Activated B cell treated with CpG ODN at 0.5 μM for 24 hours (primary cell): Measurements from ENCODE around the gene SUPT3H. TPM values are rescaled to one million over a fixed set of nuclear protein-coding genes. Genes with fewer than 3 reads are reported as not detected.

Experiments
- ATAC-seq: fragments of 200-7000 bp; cut with Tn5 transposase; one replicate; pipeline ENCODE4 v1.10.0; 2021; ENCODE audit warnings: low read depth, mild to moderate bottlenecking, moderate library complexity
- CTCF ChIA-PET: fragments of 350-600 bp; sonication (Branson Sonifier 250); formaldehyde crosslinking; loops from one replicate; lab custom pipeline; 2021; ENCODE audit warnings: antibody characterized with exemption; lab: Charles Lee
- POLR2A ChIA-PET: fragments of 350-600 bp; sonication (Branson Sonifier 250); formaldehyde crosslinking; loops from one replicate; lab custom pipeline; 2021; ENCODE audit warnings: antibody characterized with exemption; lab: Charles Lee
- DNase-seq: peaks from one replicate; pipeline ENCODE4 v3.0.0; 2022
- H3K27ac Mint-ChIP-seq: one replicate; pipeline ENCODE4 v1.8.0; 2020; ENCODE audit warnings: mixed read lengths
- H3K27me3 Mint-ChIP-seq: one replicate; pipeline ENCODE4 v1.8.0; 2021; ENCODE audit warnings: mixed read lengths
- H3K36me3 Mint-ChIP-seq: one replicate; pipeline ENCODE4 v1.8.0; 2021; ENCODE audit warnings: low read depth, mixed read lengths
- H3K4me1 Mint-ChIP-seq: one replicate; pipeline ENCODE4 v1.8.0; 2021; ENCODE audit warnings: mixed read lengths
- H3K4me3 Mint-ChIP-seq: one replicate; pipeline ENCODE4 v1.8.0; 2020; ENCODE audit warnings: mild to moderate bottlenecking, mixed read lengths
- H3K9me3 Mint-ChIP-seq: one replicate; pipeline ENCODE4 v1.8.0; 2020; ENCODE audit warnings: mixed read lengths
- intact Hi-C: fragments of 100-400 bp; cut with micrococcal nuclease; formaldehyde crosslinking; loops from one replicate; pipeline ENCODE4 v1.15.1; 2024
- total RNA-seq: library from RNA; stranded (reverse); gene quantifications from 2 replicates; pipeline ENCODE4 v1.2.3, GENCODE V29; 2022
- TF ChIP-seq, protein P1 (sequence below): fragments of 200-600 bp; IDR thresholded peaks from one replicate; pipeline ENCODE4 v1.8.0; 2022; ENCODE audit warnings: antibody characterized with exemption, mild to moderate bottlenecking

Gene SUPT3H
- total RNA-seq, 1 donor from 2014 or later: 9.9 TPM

DNA sequence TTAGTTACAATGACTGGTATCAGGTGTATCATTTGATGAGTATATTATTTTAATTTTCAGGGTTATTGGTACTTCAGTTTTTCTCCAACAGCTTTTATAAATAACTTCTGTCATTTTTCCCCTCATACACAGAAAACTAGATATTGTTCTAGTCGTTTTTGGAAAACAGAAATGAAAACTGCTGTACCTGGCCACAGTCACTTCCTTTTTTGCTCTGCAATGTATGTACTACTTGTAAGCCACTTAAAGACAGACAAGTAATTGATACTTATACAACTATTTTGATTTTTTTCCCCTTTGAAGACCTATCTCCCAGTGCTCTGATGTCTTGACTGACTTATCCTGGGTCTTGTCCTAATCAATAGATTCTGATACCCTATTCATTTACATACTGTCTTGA is 268.2 kb downstream of the SUPT3H start:
- no peaks in the 10 kb centered on the region for H3K27me3 Mint-ChIP-seq
- TF ChIP-seq, protein P1, sequence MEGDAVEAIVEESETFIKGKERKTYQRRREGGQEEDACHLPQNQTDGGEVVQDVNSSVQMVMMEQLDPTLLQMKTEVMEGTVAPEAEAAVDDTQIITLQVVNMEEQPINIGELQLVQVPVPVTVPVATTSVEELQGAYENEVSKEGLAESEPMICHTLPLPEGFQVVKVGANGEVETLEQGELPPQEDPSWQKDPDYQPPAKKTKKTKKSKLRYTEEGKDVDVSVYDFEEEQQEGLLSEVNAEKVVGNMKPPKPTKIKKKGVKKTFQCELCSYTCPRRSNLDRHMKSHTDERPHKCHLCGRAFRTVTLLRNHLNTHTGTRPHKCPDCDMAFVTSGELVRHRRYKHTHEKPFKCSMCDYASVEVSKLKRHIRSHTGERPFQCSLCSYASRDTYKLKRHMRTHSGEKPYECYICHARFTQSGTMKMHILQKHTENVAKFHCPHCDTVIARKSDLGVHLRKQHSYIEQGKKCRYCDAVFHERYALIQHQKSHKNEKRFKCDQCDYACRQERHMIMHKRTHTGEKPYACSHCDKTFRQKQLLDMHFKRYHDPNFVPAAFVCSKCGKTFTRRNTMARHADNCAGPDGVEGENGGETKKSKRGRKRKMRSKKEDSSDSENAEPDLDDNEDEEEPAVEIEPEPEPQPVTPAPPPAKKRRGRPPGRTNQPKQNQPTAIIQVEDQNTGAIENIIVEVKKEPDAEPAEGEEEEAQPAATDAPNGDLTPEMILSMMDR: no peak
- H3K9me3 Mint-ChIP-seq: no peaks in the 10 kb centered on the region
- H3K4me3 Mint-ChIP-seq: no peak overlapping the region
- ChIA-PET CTCF (no interaction called here), POLR2A (no interaction called here)
- H3K27ac Mint-ChIP-seq: no peak overlapping the region
- intact Hi-C loops: no loop called here
- peaks cover 8% of the 10 kb centered on the region for H3K4me1 Mint-ChIP-seq
- H3K36me3 Mint-ChIP-seq: no peaks in the 10 kb centered on the region
- ATAC-seq: no peak
- DNase-seq: no peak

DNA sequence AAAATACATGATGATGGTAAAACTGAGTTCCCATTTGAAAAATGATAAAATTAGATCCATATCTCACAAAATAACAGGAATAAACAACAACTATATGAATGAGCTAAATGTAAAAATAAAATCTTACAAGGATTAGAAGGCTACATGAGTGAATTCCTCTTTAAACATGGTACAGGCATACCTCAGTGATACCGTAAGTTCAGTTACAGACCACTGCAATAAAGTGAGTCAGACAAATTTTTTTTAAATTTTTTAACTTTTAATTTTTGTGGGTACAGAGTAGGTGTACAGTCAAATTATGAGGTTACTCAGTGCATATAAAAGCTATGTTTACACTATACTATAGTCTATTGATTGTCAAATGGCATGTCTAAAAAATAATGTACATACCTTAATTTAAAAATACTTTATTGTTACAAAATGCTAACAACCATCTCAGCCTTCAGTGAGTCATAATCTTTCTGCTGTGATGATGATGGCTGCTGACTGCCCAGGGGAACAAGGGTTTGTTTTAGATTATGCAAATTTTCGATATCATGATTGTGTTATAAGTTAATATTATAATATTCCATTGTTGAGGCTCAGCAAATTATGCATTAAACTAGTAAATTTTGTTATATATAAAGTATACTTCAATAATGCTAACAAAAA is 272.4 kb downstream of the SUPT3H start:
- H3K36me3 Mint-ChIP-seq: no peaks in the 10 kb centered on the region
- no peak overlapping the region for H3K4me3 Mint-ChIP-seq
- ATAC-seq (no peak), DNase-seq (no peak)
- H3K27me3 Mint-ChIP-seq: no peaks in the 10 kb centered on the region
- intact Hi-C loops: no loop called here
- H3K4me1 Mint-ChIP-seq: peaks cover 8% of the 10 kb centered on the region
- TF ChIP-seq, protein P1: no peak
- ChIA-PET POLR2A (no interaction called here), CTCF (no interaction called here)
- no peak overlapping the region for H3K27ac Mint-ChIP-seq
- no peaks in the 10 kb centered on the region for H3K9me3 Mint-ChIP-seq

DNA sequence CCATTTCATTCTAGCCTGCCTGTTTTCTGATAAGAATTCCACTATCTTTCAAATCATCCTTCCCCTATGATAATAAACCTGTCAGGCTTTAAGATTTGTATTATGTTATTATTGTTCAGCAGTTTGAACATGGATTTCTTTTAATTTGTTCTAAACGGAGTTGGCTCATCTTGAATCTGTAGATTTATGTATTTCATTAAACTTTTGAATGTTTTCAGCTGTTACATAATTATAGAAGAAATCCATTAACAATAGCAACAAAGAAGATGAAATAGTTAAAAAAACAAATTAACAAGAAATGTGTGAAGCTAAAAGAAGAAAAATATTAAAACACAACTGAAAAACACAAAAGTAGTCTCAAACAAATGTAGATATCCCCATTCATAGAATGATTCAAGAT is 273.3 kb downstream of the SUPT3H start:
- no peak for ATAC-seq
- H3K4me3 Mint-ChIP-seq: no peak overlapping the region
- H3K27me3 Mint-ChIP-seq: no peaks in the 10 kb centered on the region
- DNase-seq: no peak
- no peak overlapping the region for H3K27ac Mint-ChIP-seq
- intact Hi-C loops: no loop called here
- ChIA-PET CTCF (no interaction called here), POLR2A (no interaction called here)
- no peaks in the 10 kb centered on the region for H3K9me3 Mint-ChIP-seq
- H3K36me3 Mint-ChIP-seq: no peaks in the 10 kb centered on the region
- peaks cover 2% of the 10 kb centered on the region for H3K4me1 Mint-ChIP-seq
- TF ChIP-seq, protein P1: no peak

DNA sequence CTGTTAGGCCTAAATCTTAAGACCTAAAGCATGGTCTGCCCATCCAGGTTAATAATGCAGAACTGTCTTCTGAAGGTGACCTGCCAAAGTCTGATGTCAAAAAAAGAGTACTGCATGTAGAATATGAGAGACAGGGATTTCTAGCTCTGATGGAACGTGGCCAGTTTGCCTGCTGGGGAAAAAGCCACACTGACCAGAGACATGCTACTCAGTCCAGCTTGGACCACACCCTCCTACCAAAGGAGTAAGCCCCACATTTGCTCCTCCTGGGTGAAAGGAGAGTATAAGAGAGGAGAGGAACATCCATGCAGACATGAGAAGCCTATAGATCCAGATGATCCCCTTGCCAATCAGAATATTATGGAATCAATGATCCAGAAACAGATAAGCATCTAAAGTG is 279.5 kb downstream of the SUPT3H start:
- no peak for DNase-seq
- CTCF ChIA-PET: no interaction called here
- no peak overlapping the region for H3K27ac Mint-ChIP-seq
- H3K4me3 Mint-ChIP-seq: no peak overlapping the region
- intact Hi-C loops: no loop called here
- H3K27me3 Mint-ChIP-seq: no peaks in the 10 kb centered on the region
- TF ChIP-seq, protein P1: no peak
- POLR2A ChIA-PET: no interaction called here
- ATAC-seq: no peak
- H3K36me3 Mint-ChIP-seq: no peaks in the 10 kb centered on the region
- H3K4me1 Mint-ChIP-seq: no peaks in the 10 kb centered on the region
- no peaks in the 10 kb centered on the region for H3K9me3 Mint-ChIP-seq

DNA sequence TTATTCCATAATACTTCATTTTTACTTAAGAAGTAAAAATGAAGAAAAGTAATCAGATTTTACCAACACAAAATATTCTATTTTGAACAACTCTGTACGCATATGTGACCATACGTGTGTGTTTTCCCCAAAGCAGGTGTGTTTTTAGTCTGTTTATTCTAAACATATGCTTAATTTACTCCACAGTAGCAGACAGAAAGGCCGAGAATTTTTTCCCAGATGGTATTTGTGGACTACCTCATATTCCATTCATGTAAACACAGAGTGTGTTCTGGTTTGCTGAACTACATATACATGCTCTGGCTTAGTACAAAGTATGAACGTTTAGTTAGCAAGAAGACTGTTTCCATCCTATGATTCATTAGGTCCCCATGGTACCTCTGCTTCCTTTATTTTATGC is 282.9 kb downstream of the SUPT3H start:
- intact Hi-C loops: no loop called here
- POLR2A ChIA-PET: no interaction called here

More for the DNA sequence above, 282.9 kb downstream of the SUPT3H start:
- Mint-ChIP-seq H3K27ac (no peak overlapping the region), H3K36me3 (no peaks in the 10 kb centered on the region), H3K4me3 (no peak overlapping the region), H3K27me3 (no peaks in the 10 kb centered on the region), H3K4me1 (no peaks in the 10 kb centered on the region), H3K9me3 (no peaks in the 10 kb centered on the region)
- ATAC-seq (no peak), DNase-seq (no peak)
- CTCF ChIA-PET: no interaction called here
- TF ChIP-seq, protein P1: no peak
